Measurements from ENCODE around the gene TIAM1.

Gene TIAM1

GRCh38 chr21:31195334-31196015 lies 148.6 kb downstream of the TIAM1 start:
- FAIRE-seq: no peak

- FAIRE-seq: no peak
Measured at GRCh38 chr21:31194510-31195293, 149.4 kb downstream of the TIAM1 start.

- no peak for FAIRE-seq
Measured at GRCh38 chr21:31193761-31194160, 150.3 kb downstream of the TIAM1 start.

- no peak for FAIRE-seq
Measured at GRCh38 chr21:31191553-31191952, 152.5 kb downstream of the TIAM1 start.

GRCh38 chr21:31190516-31190915 lies 153.5 kb downstream of the TIAM1 start:
- FAIRE-seq: no peak

GRCh38 chr21:31187499-31187898 lies 156.6 kb downstream of the TIAM1 start:
- FAIRE-seq: no peak

GRCh38 chr21:31186916-31187315 lies 157.1 kb downstream of the TIAM1 start:
- FAIRE-seq: no peak

GRCh38 chr21:31185663-31186062 lies 158.4 kb downstream of the TIAM1 start:
- FAIRE-seq: no peak

- FAIRE-seq: no peak
Measured at GRCh38 chr21:31184876-31185275, 159.2 kb downstream of the TIAM1 start.

- FAIRE-seq: no peak
Measured at GRCh38 chr21:31184459-31184858, 159.6 kb downstream of the TIAM1 start.

GRCh38 chr21:31182231-31183140 lies 161.6 kb downstream of the TIAM1 start:
- no peak for FAIRE-seq

- no peak for FAIRE-seq
Measured at GRCh38 chr21:31181082-31181750, 162.8 kb downstream of the TIAM1 start.

- no peak for FAIRE-seq
Measured at GRCh38 chr21:31180256-31181081, 163.6 kb downstream of the TIAM1 start.

GRCh38 chr21:31176725-31177124 lies 167.3 kb downstream of the TIAM1 start:
- no peak for FAIRE-seq

- FAIRE-seq: no peak
Measured at GRCh38 chr21:31176080-31176551, 167.9 kb downstream of the TIAM1 start.

- no peak for FAIRE-seq
Measured at GRCh38 chr21:31173881-31174555, 170.0 kb downstream of the TIAM1 start.

- FAIRE-seq: no peak
Measured at GRCh38 chr21:31172328-31172727, 171.7 kb downstream of the TIAM1 start.

GRCh38 chr21:31164713-31165694 lies 179.1 kb downstream of the TIAM1 start:
- FAIRE-seq: no peak

- FAIRE-seq: no peak
Measured at GRCh38 chr21:31162827-31163226, 181.2 kb downstream of the TIAM1 start.

Measured in G401.6 (cell line).